Subcutaneous adipose tissue (tissue), 4 donors: Measurements from ENCODE around the gene KRT81. TPM values are rescaled to one million over a fixed set of nuclear protein-coding genes. Genes with fewer than 3 reads are reported as not detected.

ENCODE experiments used
- CTCF ChIP-seq: fragments of 450-650 bp; IDR thresholded peaks from one replicate; pipeline ENCODE4 v1.5.1; 2016; ENCODE audit warnings: low read depth, mild to moderate bottlenecking, control low read depth, antibody characterized with exemption, moderate library complexity
- total RNA-seq, 4 donors: library from RNA; depleted of rRNA; stranded (reverse); fragments of >200 nt; gene quantifications; one replicate each; pipeline ENCODE4 v1.1.0, GENCODE V29; 2016

The KRT81 gene
- total RNA-seq, 4 donors from 2014 or later = not detected

- TF ChIP-seq CTCF = no peak
These were observed 54.8 kb downstream of the KRT81 start for GRCh38 chr12:52236386-52237050.

Other genes with a start within 250 kb of the KRT81 start
- 10 to 100 TPM; 20.1 to 84.6 (median 40.3) TPM for gene NR4A1, start 240.1 kb downstream of the KRT81 start, total RNA-seq
- gene ATG101, start 221.6 kb downstream of the KRT81 start, total RNA-seq = 10 to 100 TPM; 16.3 to 29.9 (median 26.5) TPM
- gene SMIM41, start 211.8 kb downstream of the KRT81 start, total RNA-seq = not detected
- gene KRT80, start 99.5 kb downstream of the KRT81 start, total RNA-seq = not detected
- gene KRT7, start 58.3 kb downstream of the KRT81 start, total RNA-seq = 1 to 10 TPM; 2.4 to 4.0 (median 3.7) TPM
- gene KRT86, start 16.9 kb downstream of the KRT81 start, total RNA-seq = under 1 TPM in 1 of 4 donors, not detected in 3; 0.34 TPM
- gene KRT83, start 29.9 kb upstream of the KRT81 start, total RNA-seq = not detected
- gene KRT85, start 75.9 kb upstream of the KRT81 start, total RNA-seq = not detected
- not detected for gene KRT84, start 94.1 kb upstream of the KRT81 start, total RNA-seq
- not detected for gene KRT82, start 114.8 kb upstream of the KRT81 start, total RNA-seq
- not detected for gene KRT75, start 142.8 kb upstream of the KRT81 start, total RNA-seq
- gene KRT6B, start 160.6 kb upstream of the KRT81 start, total RNA-seq = not detected
- gene KRT6C, start 182.3 kb upstream of the KRT81 start, total RNA-seq = not detected
- gene KRT6A, start 201.7 kb upstream of the KRT81 start, total RNA-seq = under 1 TPM in 1 of 4 donors, not detected in 3; 0.98 TPM
- 1 to 10 TPM in 1 of 4 donors, under 1 TPM in 2, not detected in 1; 0.33 to 1.3 (median 0.88) TPM for gene KRT5, start 228.9 kb upstream of the KRT81 start, total RNA-seq